Panc1 (cell line): ENCODE data around the gene SHISA8. TPM values are rescaled to one million over a fixed set of nuclear protein-coding genes. Genes with fewer than 3 reads are reported as not detected.

Experiments used
- ATAC-seq: fragments of 200-7000 bp; cut with Tn5 transposase; 2 replicates; pipeline ENCODE4 v1.9.1; 2020; ENCODE audit warnings: mild to moderate bottlenecking, moderate library complexity
- BruUV-seq: library from RNA; stranded (reverse); fragments of 400-500 nt; replicated peaks from 2 replicates; lab custom pipeline; 2021; lab: Mats Ljungman, UMichigan
- CTCF ChIA-PET: fragments of 300-600 bp; sonication (Branson Sonifier 250); formaldehyde crosslinking; loops from one replicate; lab custom pipeline; 2022; ENCODE audit warnings: antibody characterized with exemption; lab: Charles Lee
- POLR2A ChIA-PET: fragments of 300-600 bp; sonication (Branson Sonifier 250); formaldehyde crosslinking; loops from one replicate; lab custom pipeline; 2022; ENCODE audit warnings: antibody characterized with exemption; lab: Charles Lee
- DNase-seq: peaks from one replicate; pipeline ENCODE4 v3.0.0-alpha.2; 2010; ENCODE audit warnings: low read depth, low spot score
- H3K27ac ChIP-seq: 2 replicates; pipeline ENCODE4 v1.5.1; 2011; ENCODE audit warnings: mild to moderate bottlenecking, low read length, inconsistent platforms
- H3K27me3 ChIP-seq: fragments of 200-500 bp; sonication (Bioruptor generic); 2 replicates; pipeline ENCODE4 v1.6.0; 2014; ENCODE audit warnings: low read length, inconsistent platforms; ENCODE audit not compliant: control insufficient read depth, insufficient read depth
- H3K36me3 ChIP-seq: fragments of 200-500 bp; sonication (Bioruptor generic); 2 replicates; pipeline ENCODE4 v1.5.1; 2014; ENCODE audit warnings: inconsistent platforms, mild to moderate bottlenecking, low read length, moderate library complexity; ENCODE audit not compliant: control insufficient read depth, insufficient read depth
- H3K4me1 ChIP-seq: 2 replicates; pipeline ENCODE4 v1.5.1; 2011; ENCODE audit warnings: inconsistent platforms, mild to moderate bottlenecking, low read length, moderate library complexity; ENCODE audit not compliant: control insufficient read depth, insufficient read depth
- H3K4me3 ChIP-seq, 2 experiments: 2 replicates each; pipeline ENCODE4 v1.5.1; 2011 to 2012; ENCODE audit warnings: low read depth in 2 of 2, low read length in 2 of 2, mild to moderate bottlenecking in 2 of 2, inconsistent platforms in 1 of 2, moderate library complexity in 1 of 2
- H3K9me3 ChIP-seq: fragments of 200-500 bp; sonication (Bioruptor generic); 2 replicates; pipeline ENCODE4 v1.5.1; 2014; ENCODE audit warnings: low read depth, mild to moderate bottlenecking, inconsistent platforms, low read length, moderate library complexity; ENCODE audit not compliant: control insufficient read depth, insufficient read depth
- CTCF ChIP-seq: fragments of 450-650 bp; IDR thresholded peaks from 2 replicates; pipeline ENCODE4 v1.5.1; 2017; ENCODE audit warnings: mild to moderate bottlenecking
- POLR2AphosphoS5 ChIP-seq: IDR thresholded peaks from 2 replicates; pipeline ENCODE4 v1.6.1; 2012; ENCODE audit warnings: mild to moderate bottlenecking, low read depth, low read length, moderate library complexity
- REST ChIP-seq, 2 experiments: IDR thresholded peaks; 2 replicates each; pipeline ENCODE4 v1.6.1; 2011 to 2012; ENCODE audit warnings: low read depth in 2 of 2, control low read depth in 1 of 2, low read length in 1 of 2, mild to moderate bottlenecking in 1 of 2, moderate library complexity in 1 of 2; ENCODE audit not compliant: insufficient read depth in 1 of 2
- SIN3A ChIP-seq: IDR thresholded peaks from 2 replicates; pipeline ENCODE4 v1.6.1; 2012; ENCODE audit warnings: low read depth, mild to moderate bottlenecking, low read length, moderate library complexity, borderline replicate concordance; ENCODE audit not compliant: insufficient read depth
- TCF7L2 ChIP-seq: IDR thresholded peaks from 2 replicates; pipeline ENCODE4 v1.6.1; 2011; ENCODE audit warnings: mild to moderate bottlenecking, low read depth, low read length, inconsistent platforms
- in situ Hi-C: cut with HindIII; loops from 2 replicates; pipeline ENCODE4 v1.10.0; 2016; ENCODE audit warnings: low sequenced_read_pairs, low pct_unique_long_range_greater_than_20kb
- intact Hi-C: fragments of 100-400 bp; cut with micrococcal nuclease; formaldehyde crosslinking; loops from one replicate; pipeline ENCODE4 v1.10.0; 2022; ENCODE audit not compliant: unreplicated experiment
- total RNA-seq: library from RNA; stranded (reverse); gene quantifications from one replicate; pipeline ENCODE4 v1.2.1, GENCODE V29; 2021; ENCODE audit not compliant: unreplicated experiment

SHISA8 gene
- total RNA-seq, 1 experiment from 2014 or later: 0.62 TPM

DNA sequence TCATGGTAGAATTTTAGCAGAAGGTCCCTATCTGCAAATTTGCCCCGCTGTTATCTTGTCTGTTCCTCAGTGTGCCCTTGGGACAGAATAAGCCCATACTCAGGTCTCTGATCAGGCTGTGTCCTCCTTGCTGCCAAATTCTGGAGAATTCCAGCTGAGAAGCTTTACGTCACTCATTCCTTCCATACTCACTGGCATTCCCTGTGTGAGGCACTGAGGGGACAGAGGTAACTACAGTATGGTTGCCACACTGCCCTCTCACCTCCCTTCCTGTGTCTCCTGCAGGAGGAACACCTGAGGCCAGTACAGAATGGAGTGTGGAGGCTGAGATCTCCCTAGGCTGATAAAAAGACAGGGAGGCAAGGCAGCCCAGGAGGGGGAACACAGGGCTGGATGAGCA is 31.5 kb downstream of the SHISA8 start:
- Histone ChIP-seq H3K36me3 (peaks cover 6% of the 10 kb centered on the region), H3K4me1 (no peaks in the 10 kb centered on the region), H3K4me3 (no peak overlapping the region), H3K27ac (no peak overlapping the region), H3K9me3 (no peaks in the 10 kb centered on the region), H3K27me3 (no peaks in the 10 kb centered on the region)
- TF ChIP-seq REST (IDR thresholded peaks at IDR 0.05; ENCODE audit: insufficient read depth in 1 of 2, low read depth in 2 of 2, low read length in 1 of 2): no peak
- TF ChIP-seq POLR2AphosphoS5: no peak
- no peak for TF ChIP-seq TCF7L2
- no peak for TF ChIP-seq SIN3A
- no peak for TF ChIP-seq CTCF
- no TSS peak for BruUV-seq
- intact Hi-C loops: no loop called here
- ChIA-PET CTCF (no interaction called here), POLR2A (interaction anchor here (0.8 kb wide), 1 partner anchor 11 kb away, joined by 4 read pairs; no protein-coding TSS in a partner anchor)
- ATAC-seq (no peak), DNase-seq (no peak)
- in situ Hi-C loops: no loop called here

DNA sequence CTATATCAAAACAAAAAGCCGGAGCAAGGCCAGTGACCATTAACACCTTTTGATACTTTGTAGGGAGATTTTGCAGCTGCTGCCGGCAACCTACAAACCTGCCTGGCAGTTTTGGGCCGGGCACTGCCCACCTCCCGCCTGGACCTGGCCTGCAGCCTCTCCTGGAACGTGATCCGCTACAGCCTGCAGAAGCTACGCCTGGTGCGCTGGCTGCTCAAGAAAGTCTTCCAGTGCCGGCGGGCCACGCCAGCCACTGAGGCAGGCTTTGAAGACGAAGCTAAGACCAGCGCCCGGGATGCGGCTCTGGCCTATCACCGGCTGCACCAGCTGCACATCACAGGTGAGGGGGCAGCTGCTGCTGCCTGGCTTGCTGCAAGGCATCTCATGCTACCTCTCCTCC is 34.2 kb downstream of the SHISA8 start:
- ChIA-PET CTCF (no interaction called here), POLR2A (interaction anchor here (0.6 kb wide), 1 partner anchor 128 kb away, joined by 4 read pairs; no protein-coding TSS in a partner anchor)
- Histone ChIP-seq H3K27ac (no peak overlapping the region), H3K27me3 (no peaks in the 10 kb centered on the region), H3K36me3 (peaks cover 4% of the 10 kb centered on the region; the same call in 1 of the 2 replicates), H3K9me3 (no peaks in the 10 kb centered on the region), H3K4me1 (no peaks in the 10 kb centered on the region), H3K4me3 (no peak overlapping the region)
- DNase-seq (no peak), ATAC-seq (no peak)
- intact Hi-C loops (no loop called here), in situ Hi-C loops (no loop called here)
- TF ChIP-seq TCF7L2: no peak
- TF ChIP-seq REST (IDR thresholded peaks at IDR 0.05; ENCODE audit: insufficient read depth in 1 of 2, low read depth in 2 of 2, low read length in 1 of 2): no peak
- TF ChIP-seq SIN3A: no peak
- TF ChIP-seq POLR2AphosphoS5: no peak
- no peak for TF ChIP-seq CTCF
- BruUV-seq: no TSS peak
